Uterus (tissue), 4 donors: ENCODE results near the gene TTC4. TPM values are rescaled to one million over a fixed set of nuclear protein-coding genes. Genes with fewer than 3 reads are reported as not detected.

ENCODE experiments used
- DNase-seq, 2 donors: peaks; one replicate each; pipeline ENCODE4 v3.0.0-alpha.2; 2019 to 2020
- H3K27ac ChIP-seq, 2 donors: fragments of 200-600 bp; sonication (generic); 1 replicate in 1 of 2; 2 replicates in 1 of 2; pipeline ENCODE4 v1.5.1; 2016 to 2018
- H3K27me3 ChIP-seq, 2 donors: fragments of 200-600 bp; sonication (generic); one replicate each; pipeline ENCODE4 v1.5.1; 2018 to 2019; ENCODE audit warnings: control low read depth in 1 of 2
- H3K36me3 ChIP-seq, 2 donors: fragments of 200-600 bp; sonication (generic); one replicate each; pipeline ENCODE4 v1.5.1; 2019; ENCODE audit warnings: control low read depth in 1 of 2
- H3K4me1 ChIP-seq, 2 donors: fragments of 200-600 bp; sonication (generic); one replicate each; pipeline ENCODE4 v1.5.1; 2018 to 2019; ENCODE audit warnings: control low read depth in 1 of 2
- H3K4me3 ChIP-seq, 2 donors: fragments of 200-600 bp; sonication (generic); 1 replicate in 1 of 2; 2 replicates in 1 of 2; pipeline ENCODE4 v1.5.1; 2018 to 2019; ENCODE audit warnings: mild to moderate bottlenecking in 1 of 2
- H3K9me3 ChIP-seq, 2 donors: fragments of 200-600 bp; sonication (generic); one replicate each; pipeline ENCODE4 v1.5.1; 2019; ENCODE audit warnings: control low read depth in 1 of 2
- CTCF ChIP-seq, 4 experiments: fragments of 200-600 bp in 2 of 4; fragments of 450-650 bp in 2 of 4; sonication (generic) in 2 of 4; IDR thresholded peaks; one replicate each; pipeline ENCODE4 v1.5.1; 2016 to 2019; ENCODE audit warnings: antibody characterized with exemption in 4 of 4, mild to moderate bottlenecking in 2 of 4, moderate library complexity in 1 of 4
- POLR2A ChIP-seq, 2 donors: fragments of 450-650 bp; IDR thresholded peaks; one replicate each; pipeline ENCODE4 v1.6.1; 2016; ENCODE audit warnings: antibody characterized with exemption in 2 of 2, mild to moderate bottlenecking in 1 of 2, moderate library complexity in 1 of 2
- intact Hi-C: fragments of 100-400 bp; cut with DNase I; formaldehyde crosslinking; loops from one replicate; pipeline ENCODE4 v1.15.1; 2023; ENCODE audit warnings: low total_unique reads
- total RNA-seq, 4 donors: library from RNA; depleted of rRNA in 3 of 4; stranded (reverse); fragments of >200 nt in 3 of 4; gene quantifications; one replicate each; pipeline versions ENCODE4 v1.1.0 to v1.2.4, GENCODE V29; 2014 to 2023
- donor health status: DM: yes; HTN: yes; CAD: no.

The TTC4 gene
- total RNA-seq, 4 donors from 2014 or later: 5.9 to 43.4 (median 19.0) TPM

DNA sequence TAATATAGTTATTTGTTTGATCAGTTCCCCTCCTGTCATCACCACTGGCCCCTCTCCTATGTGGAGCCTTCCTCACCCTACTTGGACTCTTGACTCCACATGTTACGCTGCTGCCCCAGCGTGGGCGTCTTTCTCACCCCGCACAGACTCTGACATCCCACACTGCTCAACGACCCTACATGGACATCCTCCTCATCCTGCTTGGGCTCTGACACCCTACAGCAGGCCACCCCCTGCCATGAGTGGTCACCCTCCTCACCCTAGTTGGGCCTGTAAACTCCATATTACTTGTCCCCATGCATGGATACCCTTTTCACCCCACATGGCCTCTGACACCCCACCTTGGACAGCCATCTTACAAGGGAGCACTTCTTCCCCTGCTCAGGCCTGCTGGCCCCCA lies 21.0 kb downstream of the TTC4 start:
- Histone ChIP-seq H3K9me3 (no peaks in the 10 kb centered on the region), H3K4me1 (no peaks in the 10 kb centered on the region), H3K4me3 (no peak overlapping the region), H3K36me3 (no peaks in the 10 kb centered on the region), H3K27me3 (no peaks in the 10 kb centered on the region), H3K27ac (no peak overlapping the region)
- intact Hi-C loops: no loop called here
- no peak for DNase-seq
- no peak for TF ChIP-seq CTCF (IDR thresholded peaks at IDR 0.05)
- TF ChIP-seq POLR2A (IDR thresholded peaks at IDR 0.05): no peak

GRCh38 chr1:54738244-54738643 lies 22.6 kb downstream of the TTC4 start:
- Histone ChIP-seq H3K27ac (no peak overlapping the region), H3K4me3 (no peak overlapping the region), H3K9me3 (no peaks in the 10 kb centered on the region), H3K27me3 (no peaks in the 10 kb centered on the region), H3K4me1 (no peaks in the 10 kb centered on the region), H3K36me3 (no peaks in the 10 kb centered on the region)
- TF ChIP-seq CTCF (IDR thresholded peaks at IDR 0.05) (no peak), POLR2A (IDR thresholded peaks at IDR 0.05) (no peak)
- no peak for DNase-seq
- intact Hi-C loops: no loop called here

DNA sequence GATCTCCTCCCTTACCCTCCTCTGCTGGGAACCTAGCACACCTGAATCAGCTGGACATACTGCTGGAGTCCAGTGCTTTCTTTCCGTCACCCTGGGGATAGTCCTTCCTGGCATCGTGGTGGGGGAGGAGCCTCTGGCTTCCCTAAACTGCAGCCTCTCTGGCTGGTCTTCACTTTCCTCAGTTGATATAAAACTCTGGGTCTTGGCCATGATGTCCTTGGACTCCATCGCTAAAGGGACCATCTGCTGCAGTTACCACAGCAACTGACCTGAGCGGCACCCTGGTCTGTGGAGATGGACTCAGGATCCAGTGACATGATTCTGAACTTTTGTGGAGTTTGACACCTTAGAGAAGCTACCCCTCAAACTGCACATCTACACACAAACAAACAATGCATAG lies 25.9 kb downstream of the TTC4 start:
- H3K4me1 ChIP-seq: no peaks in the 10 kb centered on the region
- no peaks in the 10 kb centered on the region for H3K9me3 ChIP-seq
- no peaks in the 10 kb centered on the region for H3K36me3 ChIP-seq
- intact Hi-C loops: no loop called here
- DNase-seq: no peak
- no peak for TF ChIP-seq CTCF (IDR thresholded peaks at IDR 0.05)
- no peak for TF ChIP-seq POLR2A (IDR thresholded peaks at IDR 0.05)
- no peaks in the 10 kb centered on the region for H3K27me3 ChIP-seq
- no peak overlapping the region for H3K27ac ChIP-seq
- H3K4me3 ChIP-seq: no peak overlapping the region

GRCh38 chr1:54742282-54742681 lies 26.6 kb downstream of the TTC4 start:
- intact Hi-C loops: no loop called here
- no peak for DNase-seq
- TF ChIP-seq POLR2A (IDR thresholded peaks at IDR 0.05): no peak
- TF ChIP-seq CTCF (IDR thresholded peaks at IDR 0.05): no peak
- no peaks in the 10 kb centered on the region for H3K27me3 ChIP-seq
- H3K4me1 ChIP-seq: no peaks in the 10 kb centered on the region
- H3K9me3 ChIP-seq: no peaks in the 10 kb centered on the region
- H3K4me3 ChIP-seq: no peak overlapping the region
- H3K36me3 ChIP-seq: no peaks in the 10 kb centered on the region
- H3K27ac ChIP-seq: no peak overlapping the region

DNA sequence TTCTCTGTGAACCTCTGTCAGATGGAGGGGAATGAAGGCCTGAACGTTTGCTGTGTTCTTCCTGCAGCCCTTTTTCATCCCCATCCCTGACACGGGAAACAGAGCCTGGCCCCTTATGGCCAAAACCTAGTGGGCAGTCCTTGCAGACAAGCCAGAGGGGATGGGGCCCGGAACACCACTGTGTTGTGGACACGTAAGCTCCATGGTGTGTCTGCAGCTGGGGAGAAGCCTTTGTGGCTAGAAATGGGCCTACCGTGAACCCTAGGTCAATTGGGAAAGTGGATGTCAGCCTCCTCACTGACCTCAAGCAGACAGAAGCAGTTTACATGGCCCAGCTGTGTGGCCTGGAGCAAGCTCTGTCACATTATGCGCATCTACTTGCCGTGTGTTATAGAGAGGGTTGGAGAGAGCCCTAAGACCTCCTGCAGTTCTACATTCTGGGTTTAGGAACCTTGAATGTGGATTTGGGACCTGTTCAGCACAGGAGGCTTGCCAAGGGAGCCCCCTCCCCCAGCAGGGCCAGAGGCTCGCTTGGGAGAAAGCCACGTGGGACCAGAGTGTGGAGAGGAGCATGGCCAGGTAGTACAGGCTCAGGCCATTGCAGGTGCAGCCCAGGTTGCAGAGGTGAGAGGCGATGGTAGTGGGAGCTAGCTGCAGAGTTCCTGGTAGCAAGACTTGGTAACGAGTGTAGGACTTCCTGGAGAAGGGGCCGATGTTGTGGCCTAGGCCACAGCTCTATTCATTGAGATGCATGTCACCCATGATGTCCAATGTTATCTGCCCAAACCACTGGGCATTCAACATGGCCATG lies 28.0 kb downstream of the TTC4 start:
- no peak for DNase-seq
- Histone ChIP-seq H3K36me3 (no peaks in the 10 kb centered on the region), H3K4me3 (no peak overlapping the region), H3K27ac (no peak overlapping the region), H3K27me3 (no peaks in the 10 kb centered on the region), H3K4me1 (no peaks in the 10 kb centered on the region), H3K9me3 (no peaks in the 10 kb centered on the region)
- TF ChIP-seq POLR2A (IDR thresholded peaks at IDR 0.05) (no peak), CTCF (IDR thresholded peaks at IDR 0.05) (no peak)
- intact Hi-C loops: no loop called here
